SK-N-SH (cell line): ENCODE measurements around the gene SPATA18. TPM values are rescaled to one million over a fixed set of nuclear protein-coding genes. Genes with fewer than 3 reads are reported as not detected.
"Not testable (repeated sequence)": the region's sequence is repeated elsewhere in the genome, so short reads cannot be mapped to it uniquely, and the experiment has no call there.

Experiments used
- CTCF ChIA-PET: fragments of 300-600, 350-600 bp; formaldehyde crosslinking; extraction: SDS; loops from one replicate; lab custom pipeline; 2021; lab: Yijun Ruan, JAX
- POLR2A ChIA-PET: fragments of 350-600 bp; sonication (Branson Sonifier 250); formaldehyde crosslinking; extraction: SDS; loops from one replicate; lab custom pipeline; 2020; ENCODE audit warnings: antibody characterized with exemption, inconsistent platforms; lab: Yijun Ruan, JAX
- DNase-seq: peaks from one replicate; pipeline ENCODE4 v3.0.0; 2012
- H2AFZ ChIP-seq: fragments of 200-600 bp; sonication (generic); 2 replicates; pipeline ENCODE4 v1.8.1; 2016; ENCODE audit warnings: antibody characterized with exemption, mild to moderate bottlenecking, low read depth
- H3F3A ChIP-seq: fragments of 200-600 bp; sonication (generic); replicated peaks from 2 replicates; pipeline ENCODE3; 2016; ENCODE audit warnings: antibody characterized with exemption, mild to moderate bottlenecking; ENCODE audit not compliant: insufficient read depth
- H3K27ac ChIP-seq, 2 experiments: fragments of 200-500 bp in 1 of 2; fragments of 200-600 bp in 1 of 2; sonication (Bioruptor generic) in 1 of 2; sonication (generic), shearing (Covaris generic) in 1 of 2; 2 replicates each; pipeline versions ENCODE4 v1.5.1 to v1.6.1; 2014 to 2016; ENCODE audit warnings: low read depth in 2 of 2, inconsistent platforms in 1 of 2, low read length in 1 of 2, mild to moderate bottlenecking in 1 of 2, mixed read lengths in 1 of 2
- H3K27me3 ChIP-seq: fragments of 200-600 bp; sonication (generic), shearing (Covaris generic); 2 replicates; pipeline ENCODE4 v1.6.1; 2016; ENCODE audit warnings: mixed run types; ENCODE audit not compliant: insufficient read depth
- H3K36me3 ChIP-seq, 2 experiments: fragments of 200-500 bp in 1 of 2; fragments of 200-600 bp in 1 of 2; sonication (Bioruptor generic) in 1 of 2; sonication (generic) in 1 of 2; replicated peaks in 1 of 2; 2 replicates each; pipeline versions ENCODE3 to v1.5.1; 2014 to 2016; ENCODE audit warnings: low read length in 1 of 2, mild to moderate bottlenecking in 1 of 2; ENCODE audit not compliant: insufficient read depth in 2 of 2, control insufficient read depth in 1 of 2
- H3K4me1 ChIP-seq, 2 experiments: fragments of 200-500 bp in 1 of 2; fragments of 200-600 bp in 1 of 2; sonication (Bioruptor generic) in 1 of 2; sonication (generic), shearing (Covaris generic) in 1 of 2; 2 replicates each; pipeline versions ENCODE4 v1.5.1 to v1.6.1; 2014 to 2016; ENCODE audit warnings: low read depth in 1 of 2, low read length in 1 of 2, mixed run types in 1 of 2; ENCODE audit not compliant: insufficient read depth in 2 of 2, control insufficient read depth in 1 of 2
- H3K4me2 ChIP-seq: fragments of 200-600 bp; sonication (generic), shearing (Covaris generic); 2 replicates; pipeline ENCODE4 v1.6.1; 2017; ENCODE audit warnings: mixed run types
- H3K4me3 ChIP-seq, 2 experiments: fragments of 200-500 bp in 1 of 2; fragments of 200-600 bp in 1 of 2; sonication (Bioruptor generic) in 1 of 2; sonication (generic), shearing (Covaris generic) in 1 of 2; 2 replicates each; pipeline versions ENCODE4 v1.5.1 to v1.8.1; 2014 to 2016; ENCODE audit warnings: low read depth in 2 of 2, inconsistent platforms in 1 of 2, low read length in 1 of 2, mild to moderate bottlenecking in 1 of 2, mixed read lengths in 1 of 2, moderate library complexity in 1 of 2
- H3K79me2 ChIP-seq: fragments of 200-600 bp; sonication (generic); 2 replicates; pipeline ENCODE4 v1.8.1; 2017; ENCODE audit warnings: mild to moderate bottlenecking; ENCODE audit not compliant: insufficient read depth
- H3K9ac ChIP-seq: fragments of 200-600 bp; sonication (generic); 2 replicates; pipeline ENCODE4 v1.6.1; 2017; ENCODE audit warnings: mixed run types
- H3K9me2 ChIP-seq: fragments of 200-600 bp; sonication (generic); 2 replicates; pipeline ENCODE4 v1.6.1; 2017; ENCODE audit warnings: mixed run types
- H3K9me3 ChIP-seq: fragments of 200-600 bp; sonication (generic); 2 replicates; pipeline ENCODE4 v1.6.1; 2017; ENCODE audit warnings: mixed run types, mild to moderate bottlenecking, moderate library complexity
- H4K20me1 ChIP-seq: fragments of 200-600 bp; sonication (generic); 2 replicates; pipeline ENCODE4 v1.6.1; 2017; ENCODE audit warnings: mild to moderate bottlenecking, mixed run types; ENCODE audit not compliant: insufficient read depth
- EZH2phosphoT487 ChIP-seq: fragments of 200-600 bp; sonication (generic); IDR thresholded peaks from 2 replicates; pipeline ENCODE4 v1.6.1; 2017; ENCODE audit warnings: low read depth, mixed run types, mild to moderate bottlenecking, antibody characterized with exemption, moderate library complexity, borderline replicate concordance
- JUND ChIP-seq: IDR thresholded peaks from 2 replicates; pipeline ENCODE4 v1.4.0; 2012
- NFIC ChIP-seq: IDR thresholded peaks from 2 replicates; pipeline ENCODE4 v1.4.0; 2012; ENCODE audit warnings: borderline replicate concordance
- POLR2AphosphoS5 ChIP-seq: IDR thresholded peaks from 2 replicates; pipeline ENCODE4 v1.6.1; 2012; ENCODE audit warnings: low read depth, low read length
- RAD21 ChIP-seq: IDR thresholded peaks from 2 replicates; pipeline ENCODE4 v1.6.1; 2012; ENCODE audit warnings: mild to moderate bottlenecking, low read length
- RCOR1 ChIP-seq: fragments of 150-350 bp; IDR thresholded peaks from 2 replicates; pipeline ENCODE4 v1.6.1; 2017; ENCODE audit warnings: antibody characterized with exemption, low read length
- SIN3A ChIP-seq: IDR thresholded peaks from 2 replicates; pipeline ENCODE4 v1.6.1; 2012; ENCODE audit warnings: low read depth, mild to moderate bottlenecking, low read length, moderate library complexity, borderline replicate concordance
- TAF1 ChIP-seq: IDR thresholded peaks from 2 replicates; pipeline ENCODE4 v1.6.1; 2012; ENCODE audit warnings: low read depth, mild to moderate bottlenecking, low read length, moderate library complexity, borderline replicate concordance
- TCF12 ChIP-seq: IDR thresholded peaks from 2 replicates; pipeline ENCODE4 v1.4.0; 2012
- WGBS: methylation state at CpG from one replicate; pipeline ENCODE4 v1.1.6; 2017; ENCODE audit warnings: low lambda C conversion rate; 5-methylcytosine and 5-hydroxymethylcytosine counted together
- polyA plus RNA-seq, 3 experiments: library from polyadenylated mRNA; depleted of rRNA; stranded (reverse); fragments of >200 nt; gene quantifications; 2 replicates each; pipeline ENCODE4 v1.2.3, GENCODE V29; 2012
- TF ChIP-seq, protein P1 (sequence below): IDR thresholded peaks from 2 replicates; pipeline ENCODE4 v1.6.1; 2012; ENCODE audit warnings: mild to moderate bottlenecking, low read depth, low read length, moderate library complexity
- TF ChIP-seq, protein P2 (sequence below): fragments of 150-350 bp; IDR thresholded peaks from 2 replicates; pipeline ENCODE4 v1.6.1; 2017; ENCODE audit warnings: antibody characterized with exemption, low read length, low read depth, borderline replicate concordance
- TF ChIP-seq, protein P3 (sequence below): fragments of 200-600 bp; sonication (generic); IDR thresholded peaks from 2 replicates; pipeline ENCODE4 v1.6.1; 2017; ENCODE audit warnings: antibody characterized with exemption, mild to moderate bottlenecking, moderate library complexity
- TF ChIP-seq, protein P4 (sequence below): IDR thresholded peaks from 2 replicates; pipeline ENCODE4 v1.4.0; 2012; ENCODE audit warnings: low read depth

The SPATA18 gene
- polyA plus RNA-seq, 1 of the 3 experiments (the other 2 are of a cell fraction) = 1.2 TPM

DNA sequence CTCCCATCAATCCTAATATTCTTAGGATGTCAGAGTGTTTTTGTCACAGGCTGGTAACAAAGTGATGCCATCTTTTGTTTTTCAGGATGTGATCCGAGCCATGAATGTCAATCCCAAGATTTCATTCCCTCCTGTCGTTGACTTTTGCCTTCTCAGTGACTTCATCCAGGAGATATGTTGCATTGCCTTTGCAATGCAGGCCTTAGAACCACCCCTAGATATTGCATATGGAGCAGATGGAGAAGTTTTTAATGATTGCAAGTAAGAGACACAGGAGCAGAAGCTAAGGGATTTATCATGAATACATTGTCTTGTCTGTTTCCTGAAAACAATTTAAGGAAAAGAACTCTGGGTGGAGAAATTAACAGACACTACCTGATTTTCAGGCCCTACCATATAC lies 28.6 kb downstream of the SPATA18 start:
- no peak for TF ChIP-seq TAF1
- TF ChIP-seq, protein P1, sequence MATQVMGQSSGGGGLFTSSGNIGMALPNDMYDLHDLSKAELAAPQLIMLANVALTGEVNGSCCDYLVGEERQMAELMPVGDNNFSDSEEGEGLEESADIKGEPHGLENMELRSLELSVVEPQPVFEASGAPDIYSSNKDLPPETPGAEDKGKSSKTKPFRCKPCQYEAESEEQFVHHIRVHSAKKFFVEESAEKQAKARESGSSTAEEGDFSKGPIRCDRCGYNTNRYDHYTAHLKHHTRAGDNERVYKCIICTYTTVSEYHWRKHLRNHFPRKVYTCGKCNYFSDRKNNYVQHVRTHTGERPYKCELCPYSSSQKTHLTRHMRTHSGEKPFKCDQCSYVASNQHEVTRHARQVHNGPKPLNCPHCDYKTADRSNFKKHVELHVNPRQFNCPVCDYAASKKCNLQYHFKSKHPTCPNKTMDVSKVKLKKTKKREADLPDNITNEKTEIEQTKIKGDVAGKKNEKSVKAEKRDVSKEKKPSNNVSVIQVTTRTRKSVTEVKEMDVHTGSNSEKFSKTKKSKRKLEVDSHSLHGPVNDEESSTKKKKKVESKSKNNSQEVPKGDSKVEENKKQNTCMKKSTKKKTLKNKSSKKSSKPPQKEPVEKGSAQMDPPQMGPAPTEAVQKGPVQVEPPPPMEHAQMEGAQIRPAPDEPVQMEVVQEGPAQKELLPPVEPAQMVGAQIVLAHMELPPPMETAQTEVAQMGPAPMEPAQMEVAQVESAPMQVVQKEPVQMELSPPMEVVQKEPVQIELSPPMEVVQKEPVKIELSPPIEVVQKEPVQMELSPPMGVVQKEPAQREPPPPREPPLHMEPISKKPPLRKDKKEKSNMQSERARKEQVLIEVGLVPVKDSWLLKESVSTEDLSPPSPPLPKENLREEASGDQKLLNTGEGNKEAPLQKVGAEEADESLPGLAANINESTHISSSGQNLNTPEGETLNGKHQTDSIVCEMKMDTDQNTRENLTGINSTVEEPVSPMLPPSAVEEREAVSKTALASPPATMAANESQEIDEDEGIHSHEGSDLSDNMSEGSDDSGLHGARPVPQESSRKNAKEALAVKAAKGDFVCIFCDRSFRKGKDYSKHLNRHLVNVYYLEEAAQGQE = no peak
- no peak for TF ChIP-seq SIN3A
- no peak for TF ChIP-seq POLR2AphosphoS5
- TF ChIP-seq, protein P2, sequence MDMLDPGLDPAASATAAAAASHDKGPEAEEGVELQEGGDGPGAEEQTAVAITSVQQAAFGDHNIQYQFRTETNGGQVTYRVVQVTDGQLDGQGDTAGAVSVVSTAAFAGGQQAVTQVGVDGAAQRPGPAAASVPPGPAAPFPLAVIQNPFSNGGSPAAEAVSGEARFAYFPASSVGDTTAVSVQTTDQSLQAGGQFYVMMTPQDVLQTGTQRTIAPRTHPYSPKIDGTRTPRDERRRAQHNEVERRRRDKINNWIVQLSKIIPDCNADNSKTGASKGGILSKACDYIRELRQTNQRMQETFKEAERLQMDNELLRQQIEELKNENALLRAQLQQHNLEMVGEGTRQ = no peak
- no peak for TF ChIP-seq EZH2phosphoT487
- TF ChIP-seq TCF12 = no peak
- TF ChIP-seq, protein P3, sequence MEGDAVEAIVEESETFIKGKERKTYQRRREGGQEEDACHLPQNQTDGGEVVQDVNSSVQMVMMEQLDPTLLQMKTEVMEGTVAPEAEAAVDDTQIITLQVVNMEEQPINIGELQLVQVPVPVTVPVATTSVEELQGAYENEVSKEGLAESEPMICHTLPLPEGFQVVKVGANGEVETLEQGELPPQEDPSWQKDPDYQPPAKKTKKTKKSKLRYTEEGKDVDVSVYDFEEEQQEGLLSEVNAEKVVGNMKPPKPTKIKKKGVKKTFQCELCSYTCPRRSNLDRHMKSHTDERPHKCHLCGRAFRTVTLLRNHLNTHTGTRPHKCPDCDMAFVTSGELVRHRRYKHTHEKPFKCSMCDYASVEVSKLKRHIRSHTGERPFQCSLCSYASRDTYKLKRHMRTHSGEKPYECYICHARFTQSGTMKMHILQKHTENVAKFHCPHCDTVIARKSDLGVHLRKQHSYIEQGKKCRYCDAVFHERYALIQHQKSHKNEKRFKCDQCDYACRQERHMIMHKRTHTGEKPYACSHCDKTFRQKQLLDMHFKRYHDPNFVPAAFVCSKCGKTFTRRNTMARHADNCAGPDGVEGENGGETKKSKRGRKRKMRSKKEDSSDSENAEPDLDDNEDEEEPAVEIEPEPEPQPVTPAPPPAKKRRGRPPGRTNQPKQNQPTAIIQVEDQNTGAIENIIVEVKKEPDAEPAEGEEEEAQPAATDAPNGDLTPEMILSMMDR = no peak
- TF ChIP-seq NFIC = no peak
- TF ChIP-seq RAD21 = no peak
- TF ChIP-seq, protein P4, sequence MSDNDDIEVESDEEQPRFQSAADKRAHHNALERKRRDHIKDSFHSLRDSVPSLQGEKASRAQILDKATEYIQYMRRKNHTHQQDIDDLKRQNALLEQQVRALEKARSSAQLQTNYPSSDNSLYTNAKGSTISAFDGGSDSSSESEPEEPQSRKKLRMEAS = no peak
- Histone ChIP-seq H3K9me2 (no peaks in the 10 kb centered on the region), H3K4me2 (no peak overlapping the region), H3K79me2 (no peaks in the 10 kb centered on the region), H3K9me3 (no peaks in the 10 kb centered on the region), H2AFZ (no peak overlapping the region), H3F3A (no peaks in the 10 kb centered on the region), H3K4me1 (no peaks in the 10 kb centered on the region; a peak in 1 of 4 replicates), H3K27me3 (no peaks in the 10 kb centered on the region; the same call in 1 of the 2 replicates), H3K27ac (no peak overlapping the region), H4K20me1 (no peaks in the 10 kb centered on the region), H3K36me3 (no peaks in the 10 kb centered on the region), H3K4me3 (no peak overlapping the region), H3K9ac (no peak overlapping the region)
- WGBS = 18% methylated on average over 2 of the region's 2 CpGs
- CTCF ChIA-PET = interaction anchor here (1.6 kb wide), 1 partner anchor 249 kb away, joined by 3 read pairs; no protein-coding TSS in a partner anchor
- POLR2A ChIA-PET = no interaction called here
- DNase-seq = no peak

DNA sequence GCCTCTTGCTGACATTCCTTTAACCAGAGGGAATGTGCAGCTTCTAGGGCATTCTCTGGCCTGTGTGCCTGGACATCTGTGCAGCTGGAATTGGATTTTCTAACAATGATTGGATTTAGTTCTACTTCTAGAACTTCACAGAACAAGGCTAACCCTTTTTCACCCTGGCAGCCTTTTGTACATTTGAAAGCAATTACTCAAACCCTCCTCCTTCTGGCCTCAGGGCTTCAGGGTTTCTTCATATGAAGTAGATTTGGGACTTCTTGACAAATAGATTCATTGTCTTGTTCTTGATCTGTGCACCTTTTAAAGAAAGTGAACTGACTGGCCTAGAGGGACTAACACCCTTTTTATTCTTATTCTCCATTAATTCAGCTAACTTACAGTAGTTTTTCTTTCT lies 30.1 kb downstream of the SPATA18 start:
- no peaks in the 10 kb centered on the region; the same call in 1 of the 2 replicates for H3K27me3 ChIP-seq
- no peaks in the 10 kb centered on the region for H3F3A ChIP-seq
- H3K4me1 ChIP-seq = no peaks in the 10 kb centered on the region; a peak in 1 of 4 replicates
- no peak overlapping the region for H3K4me3 ChIP-seq
- POLR2A ChIA-PET = no interaction called here
- H3K27ac ChIP-seq = no peak overlapping the region
- no peaks in the 10 kb centered on the region for H3K9me2 ChIP-seq
- DNase-seq = no peak
- no peak overlapping the region for H3K4me2 ChIP-seq
- no peaks in the 10 kb centered on the region for H4K20me1 ChIP-seq
- no peaks in the 10 kb centered on the region for H3K9me3 ChIP-seq
- TF ChIP-seq JUND = no peak
- no peak for TF ChIP-seq RCOR1
- CTCF ChIA-PET = interaction anchor here (1.6 kb wide), 1 partner anchor 250 kb away, joined by 3 read pairs; no protein-coding TSS in a partner anchor
- no peak overlapping the region for H3K9ac ChIP-seq
- no peaks in the 10 kb centered on the region for H3K79me2 ChIP-seq
- H2AFZ ChIP-seq = no peak overlapping the region
- H3K36me3 ChIP-seq = no peaks in the 10 kb centered on the region

DNA sequence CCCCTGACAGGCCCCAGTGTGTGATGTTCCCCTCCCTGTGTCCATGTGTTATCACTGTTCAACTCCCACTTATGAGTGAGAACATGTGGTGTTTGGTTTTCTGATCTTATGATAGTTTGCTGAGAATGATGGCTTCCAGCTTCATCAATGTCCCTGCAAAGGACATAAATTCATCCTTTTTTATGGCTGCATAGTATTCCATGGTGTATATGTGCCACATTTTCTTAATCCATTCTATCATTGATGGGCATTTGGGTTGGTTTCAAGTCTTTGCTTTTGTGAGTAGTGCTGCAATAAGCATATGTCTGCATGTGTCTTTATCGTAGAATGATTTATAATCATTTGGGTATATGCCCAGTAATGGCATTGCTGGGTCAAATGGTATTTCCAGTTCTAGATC lies 35.3 kb downstream of the SPATA18 start:
- POLR2A ChIA-PET, H3K9me3 ChIP-seq, H3K9ac ChIP-seq, H3K9me2 ChIP-seq, H3K4me1 ChIP-seq, H3K36me3 ChIP-seq, H3F3A ChIP-seq, H3K27me3 ChIP-seq, H4K20me1 ChIP-seq, H3K4me3 ChIP-seq, H3K4me2 ChIP-seq, H2AFZ ChIP-seq, DNase-seq, H3K79me2 ChIP-seq, H3K27ac ChIP-seq, CTCF ChIA-PET: not testable (repeated sequence)
- 90% methylated on average over 1 of the region's 1 CpG for WGBS
